HepG2 (cell line): ENCODE data around the gene DCAF6. TPM values are rescaled to one million over a fixed set of nuclear protein-coding genes. Genes with fewer than 3 reads are reported as not detected.
A peak's percentile ranks its signal among the peaks of the same experiment; 100 is the strongest.

ENCODE experiments used
- ARNTL ChIP-seq: sonication (generic); formaldehyde crosslinking; IDR thresholded peaks from 2 replicates; pipeline ENCODE4 v1.4.0; 2020; ENCODE audit warnings: mild to moderate bottlenecking, missing genetic modification reagents
- ATF7-NPFF ChIP-seq: sonication (generic); formaldehyde crosslinking; IDR thresholded peaks from 2 replicates; pipeline ENCODE4 v1.8.1; 2023; ENCODE audit warnings: mild to moderate bottlenecking, low read depth, missing genetic modification reagents, moderate library complexity
- CTCF ChIP-seq: sonication (generic); formaldehyde crosslinking; IDR thresholded peaks from 2 replicates; pipeline ENCODE4 v1.5.0; 2020; ENCODE audit warnings: mild to moderate bottlenecking, missing genetic modification reagents, moderate library complexity
- FOXP1 ChIP-seq, 2 experiments: fragments of 450-650 bp in 1 of 2; IDR thresholded peaks; 2 replicates each; pipeline ENCODE4 v1.6.1; 2017 to 2018; ENCODE audit warnings: antibody characterized with exemption in 1 of 2
- HBP1 ChIP-seq: IDR thresholded peaks from 2 replicates; pipeline ENCODE4 v1.6.1; 2016; ENCODE audit warnings: low read depth, control low read depth
- HDAC6 ChIP-seq: fragments of 200-600 bp; sonication (generic); IDR thresholded peaks from 2 replicates; pipeline ENCODE4 v1.7.0; 2017; ENCODE audit warnings: mild to moderate bottlenecking, antibody characterized with exemption, low read length, low read depth
- HES4 ChIP-seq: sonication (generic); formaldehyde crosslinking; IDR thresholded peaks from 2 replicates; pipeline ENCODE4 v1.9.0; 2021; ENCODE audit warnings: mild to moderate bottlenecking, missing genetic modification reagents, borderline replicate concordance
- MED1 ChIP-seq: sonication (generic); formaldehyde crosslinking; IDR thresholded peaks from 2 replicates; pipeline ENCODE4 v1.4.0; 2020; ENCODE audit warnings: missing genetic modification reagents
- PHF8 ChIP-seq: sonication (generic); formaldehyde crosslinking; IDR thresholded peaks from 2 replicates; pipeline ENCODE4 v1.5.0; 2020; ENCODE audit warnings: missing genetic modification reagents
- POLR2AphosphoS2 ChIP-seq: IDR thresholded peaks from 2 replicates; pipeline ENCODE4 v1.6.1; 2011; ENCODE audit warnings: low read depth, low read length, improper control_type of control experiment
- RAD51 ChIP-seq: fragments of 450-650 bp; IDR thresholded peaks from 2 replicates; pipeline ENCODE4 v1.6.1; 2016; ENCODE audit warnings: borderline replicate concordance
- TAF15 ChIP-seq: fragments of 200-400 bp; formaldehyde crosslinking; IDR thresholded peaks from one replicate; pipeline ENCODE4 v1.6.1; 2018; ENCODE audit warnings: mild to moderate bottlenecking, low read depth, low read length; ENCODE audit not compliant: poor library complexity, severe bottlenecking
- TGIF2 ChIP-seq: IDR thresholded peaks from 2 replicates; pipeline ENCODE4 v1.6.1; 2016; ENCODE audit warnings: control low read depth, missing compliant biosample characterization
- TMF1 ChIP-seq: sonication (generic); formaldehyde crosslinking; IDR thresholded peaks from 2 replicates; pipeline ENCODE4 v1.8.1; 2022; ENCODE audit warnings: low read depth, missing genetic modification reagents
- TRIM22 ChIP-seq: fragments of 450-650 bp; IDR thresholded peaks from 2 replicates; pipeline ENCODE4 v1.6.1; 2017
- ZKSCAN5 ChIP-seq: sonication (generic); formaldehyde crosslinking; IDR thresholded peaks from 2 replicates; pipeline ENCODE4 v1.5.1; 2020; ENCODE audit warnings: mild to moderate bottlenecking, missing genetic modification reagents
- ZNF232 ChIP-seq: sonication (generic); formaldehyde crosslinking; IDR thresholded peaks from 2 replicates; pipeline ENCODE4 v1.4.0; 2020; ENCODE audit warnings: missing genetic modification reagents, borderline replicate concordance
- ZNF350 ChIP-seq: sonication (generic); formaldehyde crosslinking; IDR thresholded peaks from 2 replicates; pipeline ENCODE4 v1.4.0; 2020; ENCODE audit warnings: mild to moderate bottlenecking, low read depth, missing genetic modification reagents, borderline replicate concordance
- ZNF703 ChIP-seq: sonication (generic); formaldehyde crosslinking; IDR thresholded peaks from 2 replicates; pipeline ENCODE4 v1.5.1; 2020; ENCODE audit warnings: missing genetic modification reagents, mild to moderate bottlenecking, moderate library complexity, borderline replicate concordance
- ZNF878 ChIP-seq: sonication (generic); formaldehyde crosslinking; IDR thresholded peaks from 2 replicates; pipeline ENCODE4 v1.8.1; 2023; ENCODE audit warnings: mild to moderate bottlenecking, missing genetic modification reagents, moderate library complexity
- ZSCAN30 ChIP-seq: sonication (generic); formaldehyde crosslinking; IDR thresholded peaks from 2 replicates; pipeline ENCODE4 v1.5.0; 2020; ENCODE audit warnings: mild to moderate bottlenecking, missing genetic modification reagents
- polyA plus RNA-seq, 8 experiments: library from polyadenylated mRNA; depleted of rRNA in 3 of 8; stranded (reverse) in 7 of 8; unstranded in 1 of 8; fragments of >200 nt; fragmentation: Illumina TruSeq in 4 of 8; extraction: Trizol in 4 of 8; gene quantifications; 2 replicates each; pipeline versions ENCODE4 v1.2.1 to v1.2.3, GENCODE V29; 2011 to 2016; ENCODE audit warnings: low read depth in 4 of 8, missing spikeins in 1 of 8, mixed read lengths in 1 of 8; ENCODE audit not compliant: insufficient read depth in 1 of 8
- total RNA-seq, 5 experiments: library from RNA; depleted of rRNA; stranded (reverse); fragments of >200 nt; fragmentation: Illumina TruSeq; extraction: Trizol; gene quantifications; 2 replicates each; pipeline ENCODE4 v1.2.3, GENCODE V29; 2016; ENCODE audit warnings: low read depth in 1 of 5

The DCAF6 gene
- total and polyA plus RNA-seq, 2 of the 13 experiments (the other 11 are each of a cell fraction or from before 2014, with no cell fraction given), result 24.7 to 33.7 TPM

- no peak for TF ChIP-seq CTCF (CRISPR knock-in tag)
- TF ChIP-seq TAF15, result no peak
- TF ChIP-seq ZNF232, result no peak
- TF ChIP-seq POLR2AphosphoS2, result 0 out of 2 replicates have a peak, but pooled peaks have one; percentile 72
- no peak for TF ChIP-seq ZSCAN30
- no peak for TF ChIP-seq ATF7-NPFF (CRISPR knock-in tag)
- no peak for TF ChIP-seq HES4 (CRISPR knock-in tag)
- no peak for TF ChIP-seq HBP1 (CRISPR knock-in tag)
- no peak for TF ChIP-seq ZKSCAN5 (CRISPR knock-in tag)
- no peak for TF ChIP-seq FOXP1 (IDR thresholded peaks at IDR 0.05)
- peak; percentile 31; the same call in 1 of the 2 replicates for TF ChIP-seq FOXP1 (CRISPR knock-in tag; IDR thresholded peaks at IDR 0.05)
- TF ChIP-seq ZNF878 (CRISPR knock-in tag), result no peak
- TF ChIP-seq ZNF703 (CRISPR knock-in tag), result no peak
- TF ChIP-seq TMF1 (CRISPR knock-in tag), result no peak
- TF ChIP-seq PHF8, result no peak
- no peak for TF ChIP-seq RAD51
- TF ChIP-seq HDAC6, result no peak
- TF ChIP-seq TRIM22, result no peak
- no peak for TF ChIP-seq TGIF2
- TF ChIP-seq MED1, result no peak
- no peak for TF ChIP-seq ARNTL (CRISPR knock-in tag)
- no peak for TF ChIP-seq ZNF350 (CRISPR knock-in tag)
These were observed 22.5 kb upstream of the DCAF6 start, which contains the start of gene ADCY10 (continued) for GRCh38 chr1:167913895-167914496.
